Stimulated activated naive B cell treated with anti-CD40 and anti-IgM and Interleukin-4, amounts not matched to agents 10 μg/mL and 1 μg/mL and 100 μg/mL, for 72 hours (primary cell): ENCODE measurements around the gene KLF15.
A peak's percentile ranks its signal among the peaks of the same experiment; 100 is the strongest.

ENCODE experiments used
- ATAC-seq, 2 donors: fragments of 150-1000 bp; cut with Tn5 transposase; replicated peaks; 2 replicates each; pipeline ENCODE4 v1.10.0; 2021; ENCODE audit warnings: moderate library complexity in 1 of 2
- DNase-seq: peaks from one replicate; pipeline ENCODE4 v3.0.0; 2021
- H3K27ac Mint-ChIP-seq: one replicate; pipeline ENCODE4 v1.8.0; 2022; ENCODE audit warnings: mild to moderate bottlenecking, mixed read lengths
- H3K27me3 Mint-ChIP-seq, 2 donors: one replicate each; pipeline ENCODE4 v1.8.0; 2022; ENCODE audit warnings: mixed read lengths in 2 of 2
- H3K36me3 Mint-ChIP-seq, 2 donors: one replicate each; pipeline ENCODE4 v1.8.0; 2022; ENCODE audit warnings: mixed read lengths in 2 of 2, mild to moderate bottlenecking in 1 of 2
- H3K4me1 Mint-ChIP-seq, 2 donors: one replicate each; pipeline ENCODE4 v1.8.0; 2022; ENCODE audit warnings: mixed read lengths in 2 of 2, mild to moderate bottlenecking in 1 of 2
- H3K4me3 Mint-ChIP-seq, 2 donors: one replicate each; pipeline ENCODE4 v1.8.0; 2022; ENCODE audit warnings: mild to moderate bottlenecking in 2 of 2, mixed read lengths in 2 of 2, moderate library complexity in 1 of 2
- H3K9me3 Mint-ChIP-seq, 2 donors: one replicate each; pipeline ENCODE4 v1.8.0; 2022; ENCODE audit warnings: mixed read lengths in 2 of 2, mild to moderate bottlenecking in 1 of 2

The KLF15 gene

DNA sequence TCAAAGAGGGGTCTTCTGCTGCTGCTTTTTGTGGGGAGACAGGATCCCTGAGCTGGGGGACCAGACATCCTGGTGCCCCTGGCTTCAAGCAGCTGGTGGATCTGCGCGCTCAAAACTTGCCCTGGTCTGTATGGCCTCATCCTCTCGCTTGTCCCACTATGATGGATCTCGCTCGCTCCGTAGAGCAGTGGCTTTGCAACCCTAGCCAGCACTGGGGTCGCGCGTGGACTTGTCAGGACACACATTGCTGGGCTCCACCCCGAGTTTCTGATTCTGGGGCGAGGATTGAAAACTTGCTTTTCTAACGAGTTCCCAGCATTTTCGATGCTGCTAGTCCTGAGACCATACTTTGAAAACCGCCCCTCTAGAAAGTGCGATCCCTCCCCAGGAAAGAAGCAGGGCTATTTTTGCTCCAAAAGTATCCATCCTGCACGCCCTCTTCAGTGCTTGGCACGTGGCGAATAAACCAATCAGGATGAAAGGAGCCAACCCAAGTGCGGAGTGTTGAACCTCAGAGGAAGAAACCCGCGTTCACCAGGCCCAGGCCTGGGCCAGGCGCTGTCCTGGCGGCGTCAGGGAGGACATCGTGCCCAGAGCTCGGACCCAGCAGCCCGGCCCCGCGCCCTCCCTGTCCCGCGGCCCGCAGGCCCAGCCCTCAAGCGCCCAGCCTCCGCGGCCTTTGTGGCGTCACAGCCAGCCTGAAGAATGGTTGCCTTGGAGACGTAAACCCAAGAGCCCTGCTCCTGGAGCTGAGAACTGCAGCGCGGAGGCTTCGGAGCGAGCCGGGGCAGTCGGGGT, 37.2 kb upstream of the KLF15 start, which contains the start of gene CFAP100:
Gene CFAP100, plus strand, starts transcription at position 731 of the 798 bp plus-strand sequence. CDS start 1,092 bp downstream, outside the sequence.
- Mint-ChIP-seq H3K9me3 (peaks cover 5 to 11% of the 10 kb centered on the region in 2 donors), H3K4me1 (peaks cover 14 to 15% of the 10 kb centered on the region in 2 donors), H3K27me3 (peaks cover 56 to 74% of the 10 kb centered on the region in 2 donors), H3K36me3 (peaks cover 2 to 9% of the 10 kb centered on the region in 2 donors), H3K4me3 (no peak within 1 kb of the TSS), H3K27ac (no peak within 1 kb of the TSS)
- DNase-seq (no peak), ATAC-seq (no peak)

- ATAC-seq (no peak), DNase-seq (no peak)
- Mint-ChIP-seq H3K36me3 (peaks cover 0 to 5% of the 10 kb centered on the region in 2 donors), H3K9me3 (peaks cover 0 to 4% of the 10 kb centered on the region in 2 donors), H3K27me3 (peaks cover 57 to 73% of the 10 kb centered on the region in 2 donors), H3K4me1 (peaks cover 10 to 18% of the 10 kb centered on the region in 2 donors), H3K27ac (no peak overlapping the region), H3K4me3 (no peak overlapping the region)
These were observed 36.4 kb upstream of the KLF15 start for GRCh38 chr3:126393563-126393962.

DNA sequence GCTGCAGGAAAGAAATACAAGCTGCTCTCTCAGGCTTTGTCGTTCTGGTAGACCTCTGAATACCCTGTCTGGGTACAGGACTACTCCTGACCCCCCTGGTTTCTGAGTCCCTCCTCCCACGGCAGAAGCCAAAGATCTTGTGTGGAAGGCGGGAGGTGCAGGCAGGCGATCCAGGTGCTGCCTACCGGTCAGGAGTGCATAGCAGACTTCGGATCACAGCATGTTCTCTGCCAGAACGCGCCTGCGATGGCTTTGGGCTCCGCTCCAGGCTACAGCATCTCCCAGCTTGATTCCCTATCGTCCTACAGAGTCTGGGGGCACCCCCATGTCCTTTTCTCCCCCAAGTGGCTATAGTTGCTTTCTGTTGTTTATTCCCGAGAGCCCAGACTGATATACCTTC, 35.0 kb upstream of the KLF15 start:
- Mint-ChIP-seq H3K4me1 (peaks cover 10 to 18% of the 10 kb centered on the region in 2 donors), H3K27me3 (peaks cover 66 to 81% of the 10 kb centered on the region in 2 donors), H3K36me3 (no peaks in the 10 kb centered on the region), H3K4me3 (no peak overlapping the region), H3K27ac (no peak overlapping the region), H3K9me3 (no peaks in the 10 kb centered on the region)
- DNase-seq (no peak), ATAC-seq (no peak)

DNA sequence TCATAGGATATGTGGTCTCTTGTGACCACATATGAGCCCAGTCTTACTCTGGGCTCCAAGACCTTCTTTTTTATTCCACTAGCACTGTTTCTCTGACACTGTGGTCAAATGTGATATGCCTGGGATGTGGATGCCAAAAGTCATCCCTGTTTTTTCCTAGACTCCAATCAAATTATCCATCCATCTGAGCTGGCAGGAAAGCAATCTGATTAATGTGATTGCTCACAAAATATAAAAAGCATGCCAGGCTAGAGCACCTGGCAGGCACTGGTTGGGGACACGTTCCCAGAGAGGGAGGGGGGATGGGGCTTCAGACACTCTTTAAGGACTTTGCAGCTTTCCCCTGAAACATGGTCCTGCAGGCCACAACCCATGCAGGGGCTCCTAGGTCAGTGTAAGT, 34.4 kb upstream of the KLF15 start:
- Mint-ChIP-seq H3K36me3 (no peaks in the 10 kb centered on the region), H3K27ac (no peak overlapping the region), H3K9me3 (no peaks in the 10 kb centered on the region), H3K4me1 (peaks cover 10 to 18% of the 10 kb centered on the region in 2 donors), H3K4me3 (no peak overlapping the region), H3K27me3 (peaks cover 66 to 78% of the 10 kb centered on the region in 2 donors)
- DNase-seq = no peak
- no peak for ATAC-seq

GRCh38 chr3:126390751-126391150, 33.5 kb upstream of the KLF15 start:
- DNase-seq (no peak), ATAC-seq (peak in 1 of 2 donors; percentile 8)
- Mint-ChIP-seq H3K27ac (peak overlapping the region; percentile 21), H3K4me1 (peaks cover 10 to 18% of the 10 kb centered on the region in 2 donors), H3K36me3 (no peaks in the 10 kb centered on the region), H3K27me3 (peaks cover 64 to 77% of the 10 kb centered on the region in 2 donors), H3K4me3 (peak overlapping the region in 1 of 2 donors; percentile 58), H3K9me3 (no peaks in the 10 kb centered on the region)

DNA sequence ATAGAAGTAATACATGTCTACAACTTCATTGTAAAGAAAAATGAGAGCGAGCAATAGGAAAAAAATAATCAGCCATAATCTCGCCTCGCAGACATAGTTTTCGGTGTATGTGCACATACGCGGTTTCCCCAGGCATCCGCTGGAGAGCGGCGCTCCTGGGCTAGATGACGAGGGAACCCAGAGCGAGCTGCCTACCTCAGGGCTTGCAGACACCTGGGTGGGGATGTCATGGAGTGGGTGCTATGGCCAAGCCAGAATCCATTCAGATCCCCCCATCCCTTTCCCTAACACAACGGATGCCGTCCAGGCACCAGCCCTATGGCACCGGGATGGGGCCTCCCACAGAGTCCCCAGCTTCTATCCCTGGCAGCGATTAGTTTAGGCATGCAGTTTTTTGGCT, 33.0 kb upstream of the KLF15 start:
- Mint-ChIP-seq H3K36me3 (no peaks in the 10 kb centered on the region), H3K4me3 (no peak overlapping the region), H3K27me3 (peaks cover 61 to 71% of the 10 kb centered on the region in 2 donors), H3K4me1 (peaks cover 10 to 18% of the 10 kb centered on the region in 2 donors), H3K9me3 (no peaks in the 10 kb centered on the region), H3K27ac (no peak overlapping the region)
- DNase-seq (no peak), ATAC-seq (no peak)

DNA sequence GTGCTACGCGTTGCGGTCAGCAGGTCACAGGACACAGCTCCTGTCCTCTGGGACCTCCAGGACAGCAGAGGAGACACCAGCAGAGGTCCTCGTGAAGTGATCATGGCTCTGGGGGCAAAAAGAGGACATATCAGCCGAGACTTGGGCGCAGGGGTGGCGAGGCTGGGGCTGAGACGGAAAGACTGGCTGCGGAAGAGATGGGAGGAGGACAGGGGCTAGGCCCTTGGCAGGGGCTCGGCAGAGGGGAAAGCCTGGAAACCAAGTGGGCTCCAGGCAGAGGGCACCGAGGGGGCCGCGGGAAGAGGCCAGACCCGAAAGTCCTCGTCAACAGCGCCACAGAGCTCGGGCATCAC, 32.6 kb upstream of the KLF15 start:
- Mint-ChIP-seq H3K27ac (peak overlapping the region; percentile 74), H3K4me1 (peaks cover 10 to 18% of the 10 kb centered on the region in 2 donors), H3K4me3 (peak overlapping the region; percentile 56 to 66), H3K9me3 (no peaks in the 10 kb centered on the region), H3K36me3 (no peaks in the 10 kb centered on the region), H3K27me3 (peaks cover 61 to 67% of the 10 kb centered on the region in 2 donors)
- no peak for ATAC-seq
- no peak for DNase-seq

- Mint-ChIP-seq H3K9me3 (no peaks in the 10 kb centered on the region), H3K36me3 (no peaks in the 10 kb centered on the region), H3K27me3 (peaks cover 61 to 63% of the 10 kb centered on the region in 2 donors), H3K4me1 (peaks cover 10 to 18% of the 10 kb centered on the region in 2 donors), H3K27ac (peak overlapping the region; percentile 74), H3K4me3 (peak overlapping the region; percentile 56 to 66)
- DNase-seq (peak; percentile 75), ATAC-seq (peak; percentile 95 to 97)
These were observed 32.0 kb upstream of the KLF15 start for GRCh38 chr3:126389112-126389793.

- peaks cover 0 to 2% of the 10 kb centered on the region in 2 donors for H3K36me3 Mint-ChIP-seq
- no peak overlapping the region for H3K27ac Mint-ChIP-seq
- H3K9me3 Mint-ChIP-seq = peaks cover 0 to 2% of the 10 kb centered on the region in 2 donors
- ATAC-seq (no peak), DNase-seq (no peak)
- peaks cover 36 to 49% of the 10 kb centered on the region in 2 donors for H3K27me3 Mint-ChIP-seq
- H3K4me1 Mint-ChIP-seq = no peaks in the 10 kb centered on the region
- H3K4me3 Mint-ChIP-seq = no peak overlapping the region
These were observed 24.8 kb upstream of the KLF15 start for GRCh38 chr3:126381966-126382365.

DNA sequence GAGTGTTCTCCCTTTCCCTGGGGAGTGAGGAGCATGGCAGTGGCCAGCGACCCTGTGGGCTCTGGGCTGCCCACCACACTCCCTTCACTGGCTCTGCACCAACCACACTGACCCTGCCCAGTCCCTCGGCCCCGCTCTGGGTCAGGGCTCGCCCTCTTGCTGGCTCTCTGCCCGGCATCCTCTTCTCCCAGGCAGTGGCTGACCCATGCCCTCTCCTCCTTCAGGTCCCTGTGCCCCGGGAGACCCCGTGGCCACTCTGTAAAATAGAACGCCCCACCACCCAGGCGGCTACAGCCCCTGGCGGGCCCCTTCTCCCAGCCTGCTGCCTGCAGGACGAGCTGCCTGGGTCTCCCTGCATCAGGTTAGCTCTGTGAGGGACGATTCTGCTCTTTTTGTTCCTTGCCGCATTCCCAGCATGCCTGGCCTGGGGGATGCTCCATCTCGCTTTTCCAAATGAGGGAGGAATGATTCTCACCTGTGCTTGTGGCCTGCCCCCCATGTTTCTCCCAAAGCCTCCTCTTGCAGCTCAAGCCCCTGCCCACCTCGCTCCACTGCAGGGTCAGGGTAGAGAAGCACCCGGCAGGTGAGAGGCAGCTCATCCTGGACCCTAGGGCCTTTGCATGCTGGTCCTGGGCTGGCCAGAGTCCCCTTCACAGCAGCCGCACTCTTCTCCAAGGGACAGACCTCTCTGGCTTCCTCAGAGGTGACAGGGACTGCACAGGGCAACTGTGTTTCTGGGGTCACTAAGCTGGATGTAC, 23.0 kb upstream of the KLF15 start:
- Mint-ChIP-seq H3K36me3 (peaks cover 0 to 2% of the 10 kb centered on the region in 2 donors), H3K4me3 (no peak overlapping the region), H3K9me3 (peaks cover 0 to 2% of the 10 kb centered on the region in 2 donors), H3K27ac (no peak overlapping the region), H3K27me3 (peaks cover 36 to 46% of the 10 kb centered on the region in 2 donors), H3K4me1 (no peaks in the 10 kb centered on the region)
- no peak for DNase-seq
- ATAC-seq = no peak

- Mint-ChIP-seq H3K36me3 (peaks cover 0 to 2% of the 10 kb centered on the region in 2 donors), H3K9me3 (peaks cover 0 to 2% of the 10 kb centered on the region in 2 donors), H3K4me3 (no peak overlapping the region), H3K27ac (no peak overlapping the region), H3K27me3 (peaks cover 33 to 35% of the 10 kb centered on the region in 2 donors), H3K4me1 (no peaks in the 10 kb centered on the region)
- ATAC-seq = no peak
- no peak for DNase-seq
These were observed 21.1 kb upstream of the KLF15 start for GRCh38 chr3:126378341-126378751.

DNA sequence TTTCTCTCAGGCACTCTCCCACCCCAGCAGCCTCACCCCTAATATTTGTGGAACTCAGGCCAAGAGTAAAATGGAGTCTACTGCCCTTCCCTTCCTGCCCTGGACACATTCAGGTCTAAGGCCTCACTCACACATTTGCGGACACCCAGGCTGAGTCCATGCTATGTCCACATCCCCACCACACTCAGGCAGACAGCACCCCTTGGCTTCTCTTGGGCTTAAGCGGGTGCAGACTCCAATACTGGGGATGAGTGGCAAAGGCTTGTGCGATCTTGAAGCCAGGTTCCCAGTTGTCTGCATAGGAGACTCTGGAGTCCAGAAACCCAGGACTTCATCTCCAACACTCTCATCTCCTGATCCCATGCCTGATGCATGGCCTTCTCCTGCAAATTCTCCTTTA, 20.0 kb upstream of the KLF15 start:
- no peak for ATAC-seq
- H3K27ac Mint-ChIP-seq = no peak overlapping the region

DNA sequence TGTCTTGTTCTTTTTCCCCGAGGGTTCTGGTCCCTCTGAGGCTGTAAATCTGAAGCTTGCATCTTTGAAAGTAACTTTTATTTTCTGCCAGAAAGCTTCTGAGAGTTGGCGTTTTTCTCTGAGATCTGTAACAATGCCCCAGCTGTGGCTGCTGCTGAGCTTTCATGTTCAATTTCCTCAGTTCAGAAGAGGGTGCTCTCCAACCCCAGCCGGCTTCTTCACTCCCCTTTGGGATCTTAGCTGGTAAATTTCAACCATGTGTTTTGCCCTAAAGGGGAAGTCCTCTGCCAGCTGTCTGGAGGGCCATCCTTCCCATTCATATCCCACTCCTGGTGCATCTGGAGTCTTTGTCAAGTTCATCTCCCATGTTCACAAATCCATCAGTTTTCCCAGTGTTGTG, 19.2 kb upstream of the KLF15 start:
- H3K4me1 Mint-ChIP-seq = no peaks in the 10 kb centered on the region
- H3K27ac Mint-ChIP-seq = no peak overlapping the region
- H3K4me3 Mint-ChIP-seq = no peak overlapping the region
- peaks cover 23 to 30% of the 10 kb centered on the region in 2 donors for H3K27me3 Mint-ChIP-seq
- H3K36me3 Mint-ChIP-seq = no peaks in the 10 kb centered on the region
- H3K9me3 Mint-ChIP-seq = no peaks in the 10 kb centered on the region
- no peak for DNase-seq
- ATAC-seq = no peak

More for the DNA sequence above, 20.0 kb upstream of the KLF15 start:
- H3K27me3 Mint-ChIP-seq = peaks cover 28 to 33% of the 10 kb centered on the region in 2 donors
- no peaks in the 10 kb centered on the region for H3K9me3 Mint-ChIP-seq
- no peak for DNase-seq
- no peaks in the 10 kb centered on the region for H3K36me3 Mint-ChIP-seq
- no peak overlapping the region for H3K4me3 Mint-ChIP-seq
- H3K4me1 Mint-ChIP-seq = no peaks in the 10 kb centered on the region

GRCh38 chr3:126375835-126376331, 18.7 kb upstream of the KLF15 start:
- Mint-ChIP-seq H3K4me1 (no peaks in the 10 kb centered on the region), H3K9me3 (no peaks in the 10 kb centered on the region), H3K27ac (no peak overlapping the region), H3K4me3 (no peak overlapping the region), H3K27me3 (peaks cover 23 to 29% of the 10 kb centered on the region in 2 donors), H3K36me3 (no peaks in the 10 kb centered on the region)
- DNase-seq = no peak
- ATAC-seq = no peak
